H9 (cell line): ENCODE data around the gene BRD3OS. TPM values are rescaled to one million over a fixed set of nuclear protein-coding genes. Genes with fewer than 3 reads are reported as not detected.

Experiments used
- DNase-seq: peaks from one replicate; pipeline ENCODE4 v3.0.0-alpha.2; 2017
- H2AFZ ChIP-seq: one replicate; pipeline ENCODE4 v1.6.1; 2013; ENCODE audit warnings: mild to moderate bottlenecking, low read length, control low read depth, moderate library complexity
- H2AK5ac ChIP-seq: 2 replicates; pipeline ENCODE4 v1.6.1; 2013; ENCODE audit warnings: low read length, control low read depth, mixed read lengths; ENCODE audit not compliant: insufficient read length
- H2BK120ac ChIP-seq: one replicate; pipeline ENCODE4 v1.6.1; 2013; ENCODE audit warnings: low read depth, mild to moderate bottlenecking, low read length, control low read depth, inconsistent platforms; ENCODE audit not compliant: poor library complexity, severe bottlenecking
- H2BK12ac ChIP-seq: 2 replicates; pipeline ENCODE4 v1.6.1; 2013; ENCODE audit warnings: low read length, control low read depth, mixed read lengths, low read depth; ENCODE audit not compliant: insufficient read length
- H2BK15ac ChIP-seq: 2 replicates; pipeline ENCODE4 v1.6.1; 2013; ENCODE audit warnings: low read depth, low read length, control low read depth
- H2BK20ac ChIP-seq: one replicate; pipeline ENCODE4 v1.6.1; 2013; ENCODE audit warnings: low read depth, mild to moderate bottlenecking, low read length, control low read depth, inconsistent platforms; ENCODE audit not compliant: poor library complexity, severe bottlenecking
- H2BK5ac ChIP-seq: 2 replicates; pipeline ENCODE4 v1.6.1; 2013; ENCODE audit warnings: low read length, control low read depth, mixed read lengths; ENCODE audit not compliant: insufficient read length
- H3K14ac ChIP-seq: 2 replicates; pipeline ENCODE4 v1.6.1; 2013; ENCODE audit warnings: low read length, control low read depth; ENCODE audit not compliant: insufficient read depth
- H3K18ac ChIP-seq: 2 replicates; pipeline ENCODE4 v1.6.1; 2013; ENCODE audit warnings: low read depth, mild to moderate bottlenecking, mixed read lengths, low read length, control low read depth; ENCODE audit not compliant: insufficient read length
- H3K23ac ChIP-seq: 2 replicates; pipeline ENCODE4 v1.6.1; 2013; ENCODE audit warnings: low read length, control low read depth, mixed read lengths, low read depth; ENCODE audit not compliant: insufficient read length
- H3K23me2 ChIP-seq: 2 replicates; pipeline ENCODE4 v1.6.1; 2013; ENCODE audit warnings: low read depth, mild to moderate bottlenecking, mixed read lengths, low read length, control low read depth; ENCODE audit not compliant: insufficient read length, poor library complexity, severe bottlenecking
- H3K27ac ChIP-seq: 2 replicates; pipeline ENCODE4 v1.5.1; 2013; ENCODE audit warnings: low read length, control low read depth, mixed read lengths, low read depth; ENCODE audit not compliant: insufficient read length
- H3K27me3 ChIP-seq: 2 replicates; pipeline ENCODE4 v1.6.1; 2013; ENCODE audit warnings: low read length, control low read depth, inconsistent platforms; ENCODE audit not compliant: insufficient read depth
- H3K4ac ChIP-seq: 2 replicates; pipeline ENCODE4 v1.6.1; 2013; ENCODE audit warnings: low read depth, mild to moderate bottlenecking, control low read depth, inconsistent platforms, low read length, moderate library complexity
- H3K4me1 ChIP-seq: 2 replicates; pipeline ENCODE4 v1.6.1; 2013; ENCODE audit warnings: low read length, control low read depth, inconsistent platforms; ENCODE audit not compliant: insufficient read depth
- H3K4me2 ChIP-seq: 2 replicates; pipeline ENCODE4 v1.6.1; 2013; ENCODE audit warnings: low read length, control low read depth, mixed read lengths; ENCODE audit not compliant: insufficient read length, insufficient read depth
- H3K56ac ChIP-seq: 2 replicates; pipeline ENCODE4 v1.6.1; 2013; ENCODE audit warnings: low read depth, mild to moderate bottlenecking, mixed read lengths, low read length, control low read depth; ENCODE audit not compliant: insufficient read length
- H3K79me1 ChIP-seq: 2 replicates; pipeline ENCODE4 v1.6.1; 2013; ENCODE audit warnings: low read depth, mild to moderate bottlenecking, moderate library complexity, low read length, control low read depth, inconsistent platforms; ENCODE audit not compliant: insufficient read depth, poor library complexity, severe bottlenecking
- H3K79me2 ChIP-seq: 2 replicates; pipeline ENCODE4 v1.6.1; 2013; ENCODE audit warnings: low read length, control low read depth, inconsistent platforms; ENCODE audit not compliant: insufficient read depth
- H3K9ac ChIP-seq: 2 replicates; pipeline ENCODE4 v1.6.1; 2013; ENCODE audit warnings: low read length, control low read depth, mixed read lengths; ENCODE audit not compliant: insufficient read length; ENCODE audit errors: extremely low read depth
- H3K9me3 ChIP-seq: one replicate; pipeline ENCODE4 v1.6.1; 2013; ENCODE audit warnings: low read depth, low read length, inconsistent platforms; ENCODE audit not compliant: control insufficient read depth
- H3T11ph ChIP-seq: one replicate; pipeline ENCODE4 v1.6.1; 2013; ENCODE audit warnings: mild to moderate bottlenecking, low read length, control low read depth, inconsistent platforms
- H4K20me1 ChIP-seq: one replicate; pipeline ENCODE4 v1.6.1; 2013; ENCODE audit not compliant: control insufficient read depth, insufficient read length, insufficient read depth
- H4K5ac ChIP-seq: 2 replicates; pipeline ENCODE4 v1.6.1; 2013; ENCODE audit warnings: low read depth, mild to moderate bottlenecking, mixed read lengths, low read length, control low read depth; ENCODE audit not compliant: insufficient read length
- H4K8ac ChIP-seq: replicated peaks from 2 replicates; pipeline ENCODE4 v1.6.1; 2013; ENCODE audit warnings: low read length, control low read depth, mixed read lengths, low read depth; ENCODE audit not compliant: insufficient read length
- H4K91ac ChIP-seq: 2 replicates; pipeline ENCODE4 v1.6.1; 2013; ENCODE audit warnings: low read depth, mild to moderate bottlenecking, moderate library complexity, mixed read lengths, low read length, control low read depth; ENCODE audit not compliant: insufficient read length
- H3K27ac Mint-ChIP-seq, 3 experiments: 2 replicates in 2 of 3; 3 replicates in 1 of 3; pipeline ENCODE4 v1.8.0; 2020 to 2021; ENCODE audit warnings: mixed read lengths in 3 of 3, mild to moderate bottlenecking in 1 of 3, moderate library complexity in 1 of 3
- H3K27me3 Mint-ChIP-seq: 2 replicates; pipeline ENCODE4 v1.8.0; 2021; ENCODE audit warnings: low read depth, mild to moderate bottlenecking, moderate library complexity, mixed read lengths
- H3K36me3 Mint-ChIP-seq, 3 experiments: 2 replicates in 2 of 3; 3 replicates in 1 of 3; pipeline ENCODE4 v1.8.0; 2020 to 2021; ENCODE audit warnings: low read depth in 3 of 3, mixed read lengths in 3 of 3; ENCODE audit not compliant: insufficient read depth in 1 of 3
- H3K4me1 Mint-ChIP-seq, 2 experiments: 2 replicates each; pipeline ENCODE4 v1.8.0; 2020; ENCODE audit warnings: mixed read lengths in 2 of 2
- H3K4me3 Mint-ChIP-seq, 2 experiments: 2 replicates in 1 of 2; 3 replicates in 1 of 2; pipeline ENCODE4 v1.8.0; 2020 to 2021; ENCODE audit warnings: mild to moderate bottlenecking in 2 of 2, mixed read lengths in 2 of 2, moderate library complexity in 1 of 2
- H3K9me3 Mint-ChIP-seq, 2 experiments: 2 replicates in 1 of 2; 3 replicates in 1 of 2; pipeline ENCODE4 v1.8.0; 2020; ENCODE audit warnings: mild to moderate bottlenecking in 2 of 2, mixed read lengths in 2 of 2, moderate library complexity in 1 of 2
- WGBS: extraction: QIAGEN DNeasy Blood & Tissue Kit; methylation state at CpG from one replicate; pipeline ENCODE4 v1.1.7; 2013; ENCODE audit warnings: missing lambda C conversion rate, low lambda C conversion rate, mixed read lengths; ENCODE audit not compliant: insufficient read length; ENCODE audit errors: extremely low coverage; 5-methylcytosine and 5-hydroxymethylcytosine counted together
- total RNA-seq: library from RNA; stranded (reverse); gene quantifications from 2 replicates; pipeline ENCODE4 v1.2.1, GENCODE V29; 2021
- TF ChIP-seq, protein P1 (sequence below): fragments of 200-600 bp; sonication (generic); conservative IDR thresholded peaks from 3 replicates; pipeline ENCODE4 v1.8.0; 2021; ENCODE audit warnings: antibody characterized with exemption, mild to moderate bottlenecking

The BRD3OS gene
- total RNA-seq, 1 experiment from 2014 or later = 16.4 TPM

- H4K5ac ChIP-seq = no peak overlapping the region
- no peak overlapping the region for H2BK15ac ChIP-seq
- WGBS = no CpG with 5 or more reads among the region's 14 CpGs
- H3K14ac ChIP-seq = no peak overlapping the region
- H3K4me1 Mint-ChIP-seq = peaks cover 44 to 50% of the 10 kb centered on the region in 2 experiments
- no peaks in the 10 kb centered on the region for H3K23me2 ChIP-seq
- DNase-seq = no peak
- H3K27me3 Mint-ChIP-seq = no peaks in the 10 kb centered on the region
- H3K23ac ChIP-seq = no peak overlapping the region
- no peak overlapping the region for H3K9ac ChIP-seq
- H3K79me1 ChIP-seq = peaks cover 4% of the 10 kb centered on the region
- H3T11ph ChIP-seq = no peak overlapping the region
- no peaks in the 10 kb centered on the region for H4K20me1 ChIP-seq
- no peak overlapping the region for H3K4me2 ChIP-seq
- H3K27ac Mint-ChIP-seq = peak overlapping the region in 1 of 3 experiments; percentile 85; a peak in 1 of 7 replicates
- H2BK12ac ChIP-seq = no peak overlapping the region
- H3K4me1 ChIP-seq = no peaks in the 10 kb centered on the region; the same call in 1 of the 2 replicates
- H3K18ac ChIP-seq = no peak overlapping the region
- H2BK120ac ChIP-seq = no peak overlapping the region
- no peaks in the 10 kb centered on the region; a peak in 2 of 5 replicates for H3K9me3 Mint-ChIP-seq
- no peak overlapping the region for H4K8ac ChIP-seq
- no peak overlapping the region for H2AFZ ChIP-seq
- TF ChIP-seq, protein P1, sequence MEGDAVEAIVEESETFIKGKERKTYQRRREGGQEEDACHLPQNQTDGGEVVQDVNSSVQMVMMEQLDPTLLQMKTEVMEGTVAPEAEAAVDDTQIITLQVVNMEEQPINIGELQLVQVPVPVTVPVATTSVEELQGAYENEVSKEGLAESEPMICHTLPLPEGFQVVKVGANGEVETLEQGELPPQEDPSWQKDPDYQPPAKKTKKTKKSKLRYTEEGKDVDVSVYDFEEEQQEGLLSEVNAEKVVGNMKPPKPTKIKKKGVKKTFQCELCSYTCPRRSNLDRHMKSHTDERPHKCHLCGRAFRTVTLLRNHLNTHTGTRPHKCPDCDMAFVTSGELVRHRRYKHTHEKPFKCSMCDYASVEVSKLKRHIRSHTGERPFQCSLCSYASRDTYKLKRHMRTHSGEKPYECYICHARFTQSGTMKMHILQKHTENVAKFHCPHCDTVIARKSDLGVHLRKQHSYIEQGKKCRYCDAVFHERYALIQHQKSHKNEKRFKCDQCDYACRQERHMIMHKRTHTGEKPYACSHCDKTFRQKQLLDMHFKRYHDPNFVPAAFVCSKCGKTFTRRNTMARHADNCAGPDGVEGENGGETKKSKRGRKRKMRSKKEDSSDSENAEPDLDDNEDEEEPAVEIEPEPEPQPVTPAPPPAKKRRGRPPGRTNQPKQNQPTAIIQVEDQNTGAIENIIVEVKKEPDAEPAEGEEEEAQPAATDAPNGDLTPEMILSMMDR = no peak
- H2BK5ac ChIP-seq = no peak overlapping the region
- no peaks in the 10 kb centered on the region for H3K9me3 ChIP-seq
- no peak overlapping the region for H2BK20ac ChIP-seq
- H3K4ac ChIP-seq = no peak overlapping the region
- H3K27ac ChIP-seq = no peak overlapping the region
- peaks cover 38% of the 10 kb centered on the region; the same call in 1 of the 2 replicates for H3K79me2 ChIP-seq
- H3K27me3 ChIP-seq = no peaks in the 10 kb centered on the region
- H2AK5ac ChIP-seq = no peak overlapping the region
- no peak overlapping the region for H3K56ac ChIP-seq
- no peak overlapping the region for H3K4me3 Mint-ChIP-seq
- no peak overlapping the region for H4K91ac ChIP-seq
- peaks cover 0 to 5% (median 5%) of the 10 kb centered on the region in 3 experiments; a peak in 4 of 7 replicates for H3K36me3 Mint-ChIP-seq
Observed at GRCh38 chr9:133981589-133981957, 43.7 kb upstream of the BRD3OS start.
